ENCODE results near the gene DGLUCY.
"Not testable (repeated sequence)": the region's sequence is repeated elsewhere in the genome, so short reads cannot be mapped to it uniquely, and the experiment has no call there.

Gene DGLUCY

DNA sequence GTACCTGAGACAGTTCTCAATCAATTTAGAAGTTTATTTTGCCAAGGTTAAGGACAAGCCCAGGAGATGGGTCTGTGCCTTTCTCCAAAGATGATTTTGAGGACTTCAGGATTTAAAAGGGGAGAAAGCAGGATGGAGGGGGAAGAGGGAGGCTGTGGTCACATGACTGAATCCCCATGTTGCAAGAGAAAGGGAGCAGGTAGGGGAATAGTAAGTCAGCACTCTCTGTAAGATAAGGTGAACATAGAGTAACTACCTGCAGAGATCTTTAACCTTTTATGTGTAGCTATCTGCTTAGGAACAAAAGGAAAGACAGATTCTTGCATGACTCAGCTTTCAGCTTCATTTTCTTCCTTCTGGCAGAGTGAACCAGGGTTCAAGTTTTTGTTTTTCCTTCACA is 25.9 kb downstream of the DGLUCY start:
- DNase-seq: no peak

- DNase-seq: no peak
Observed at GRCh38 chr14:91140672-91141071, 26.8 kb downstream of the DGLUCY start.

DNA sequence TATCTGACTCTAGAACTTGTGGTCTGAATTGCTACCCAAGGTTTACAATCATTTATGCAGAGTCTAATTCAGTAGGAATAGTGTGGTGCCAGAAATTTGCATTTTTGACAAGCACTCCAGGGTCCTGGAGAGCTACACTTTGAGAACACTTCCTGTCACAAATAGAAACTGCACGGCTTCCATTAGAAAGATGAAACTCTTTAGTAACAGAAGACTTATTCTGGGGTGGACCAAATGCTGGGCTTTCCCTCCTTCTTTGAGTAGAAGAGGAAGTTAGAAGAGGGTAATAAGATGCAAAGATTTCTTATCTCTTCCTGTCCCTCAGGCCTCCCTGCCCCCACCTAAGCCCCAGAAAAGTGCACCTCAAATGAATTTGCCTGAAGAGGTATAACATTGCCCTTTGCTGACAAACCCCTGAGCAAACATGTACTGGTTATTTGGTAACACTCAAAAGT is 28.4 kb downstream of the DGLUCY start:
- DNase-seq: no peak

- DNase-seq: no peak
Observed at GRCh38 chr14:91143862-91144261, 30.0 kb downstream of the DGLUCY start.

- DNase-seq: no peak
Observed at GRCh38 chr14:91144425-91145145, 30.7 kb downstream of the DGLUCY start.

GRCh38 chr14:91145391-91146160 is 31.7 kb downstream of the DGLUCY start:
- no peak for DNase-seq

- DNase-seq: no peak
Observed at GRCh38 chr14:91146661-91147060, 32.8 kb downstream of the DGLUCY start.

DNA sequence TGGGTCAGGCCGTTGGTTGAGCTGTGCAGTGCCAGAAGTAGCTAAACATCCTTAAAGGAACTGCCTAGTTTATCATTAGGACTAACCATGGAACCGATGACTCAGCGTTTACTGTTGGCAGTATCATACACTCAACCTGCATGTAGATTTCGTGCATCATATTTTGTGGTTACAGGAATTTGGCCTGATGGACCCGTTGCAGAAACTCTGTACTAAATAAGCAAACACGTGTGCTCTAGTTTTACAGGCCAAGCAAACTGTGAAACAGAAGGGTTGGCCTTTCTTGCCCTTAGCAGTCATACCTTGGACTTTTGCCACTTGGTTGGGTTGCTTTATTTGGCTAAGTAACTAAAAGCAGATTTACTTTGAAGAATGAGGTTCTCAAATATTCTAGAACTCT is 35.6 kb downstream of the DGLUCY start:
- no peak for DNase-seq

DNA sequence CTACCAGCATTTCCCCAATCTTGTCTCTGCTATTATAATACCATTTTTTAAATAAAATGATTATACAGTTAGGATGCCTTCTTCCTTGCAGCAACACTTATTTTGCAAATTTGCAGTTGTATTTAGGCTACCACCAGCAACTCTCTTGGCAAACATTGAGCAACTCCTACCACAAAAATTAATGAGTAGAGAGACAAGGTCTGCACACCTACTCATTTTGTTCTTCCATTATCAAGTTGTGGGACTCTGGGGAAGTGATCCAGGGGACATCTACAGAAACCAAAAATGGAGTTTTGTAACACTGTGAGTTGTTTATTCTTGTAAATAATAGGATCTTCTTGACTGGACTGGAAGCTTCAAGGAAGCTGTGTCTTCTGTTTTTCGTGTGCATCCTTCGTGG is 38.6 kb downstream of the DGLUCY start:
- no peak for DNase-seq

- no peak for DNase-seq
Observed at GRCh38 chr14:91153360-91153759, 39.5 kb downstream of the DGLUCY start.

DNA sequence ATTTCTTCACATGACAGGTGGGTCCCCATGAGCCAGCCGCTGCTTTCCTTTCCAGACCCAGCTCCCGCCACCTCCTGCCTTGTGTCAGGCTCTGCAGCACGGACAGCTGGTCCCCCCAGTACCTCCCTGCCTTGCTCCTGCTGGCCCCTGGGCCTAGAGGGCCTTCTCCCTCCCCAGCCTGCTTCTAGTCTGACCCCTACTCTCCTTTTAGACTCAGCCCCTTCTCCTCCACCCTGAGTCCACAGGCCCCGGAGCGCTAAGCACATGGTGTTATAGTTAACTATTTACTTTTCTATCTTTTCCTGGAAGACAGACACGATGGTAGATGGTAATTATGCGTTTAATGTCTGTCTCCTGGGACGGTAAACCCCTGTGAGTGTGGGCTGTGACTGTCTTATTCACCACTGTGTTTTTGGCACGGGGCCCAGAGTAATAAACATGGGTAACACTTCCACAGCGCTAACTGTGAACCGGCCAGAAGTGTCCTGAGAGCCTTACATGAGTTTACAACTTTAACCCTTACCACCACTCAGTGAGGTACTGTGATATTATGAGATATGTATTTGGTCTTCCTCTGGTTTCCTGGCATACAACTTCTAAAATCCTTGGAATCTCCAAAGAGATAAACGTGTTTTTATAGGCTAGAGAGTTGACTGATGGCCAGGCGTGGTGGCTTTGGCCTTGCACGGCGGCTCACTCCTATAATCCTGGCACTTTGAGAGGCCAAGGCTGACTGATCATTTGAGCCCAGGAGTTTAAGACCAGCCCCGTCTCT is 41.2 kb downstream of the DGLUCY start:
- DNase-seq: peak; percentile 33

- no peak for DNase-seq
Observed at GRCh38 chr14:91155626-91156089, 41.8 kb downstream of the DGLUCY start.

DNA sequence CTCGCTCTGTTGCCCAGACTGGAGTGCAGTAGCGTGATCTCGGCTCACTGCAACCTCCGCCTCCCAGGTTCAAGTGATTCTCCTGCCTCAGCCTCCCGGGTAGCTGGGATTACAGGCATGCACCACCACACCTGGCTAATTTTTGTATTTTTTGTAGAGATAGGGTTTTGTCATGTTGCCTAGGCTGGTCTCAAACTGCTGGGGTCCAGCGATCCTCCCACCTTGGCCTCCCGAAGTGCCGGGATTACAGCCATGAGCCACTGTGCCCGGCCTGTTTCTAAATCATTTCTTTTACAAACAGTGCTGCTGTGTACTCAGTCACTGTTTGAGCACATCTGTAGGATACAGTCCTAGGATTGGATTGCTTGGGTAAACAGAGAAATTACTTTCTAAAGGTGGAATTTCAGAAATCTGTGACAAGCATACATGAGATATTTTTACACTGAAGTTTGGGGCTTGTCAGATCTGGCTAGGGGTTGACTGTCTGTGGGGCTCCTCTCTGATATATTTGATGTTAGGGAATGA is 42.3 kb downstream of the DGLUCY start:
- not testable (repeated sequence) for DNase-seq

DNA sequence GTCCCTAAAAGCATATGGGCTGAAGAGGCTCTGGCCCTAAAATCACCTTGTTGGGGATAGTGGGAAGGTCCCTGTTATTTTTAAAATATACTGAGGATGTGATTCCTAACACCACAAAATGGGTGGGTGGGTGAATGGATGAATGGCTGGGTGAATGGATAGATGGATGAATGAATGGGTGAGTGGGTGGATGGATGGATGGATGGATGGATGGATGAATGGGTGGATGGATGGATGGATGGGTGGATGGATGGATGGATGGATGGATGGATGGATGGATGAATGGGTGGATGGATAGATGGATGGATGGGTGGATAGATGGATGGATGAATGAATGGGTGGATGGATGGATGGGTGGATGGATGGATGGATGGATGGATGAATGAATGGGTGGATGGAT is 43.0 kb downstream of the DGLUCY start:
- not testable (repeated sequence) for DNase-seq

DNA sequence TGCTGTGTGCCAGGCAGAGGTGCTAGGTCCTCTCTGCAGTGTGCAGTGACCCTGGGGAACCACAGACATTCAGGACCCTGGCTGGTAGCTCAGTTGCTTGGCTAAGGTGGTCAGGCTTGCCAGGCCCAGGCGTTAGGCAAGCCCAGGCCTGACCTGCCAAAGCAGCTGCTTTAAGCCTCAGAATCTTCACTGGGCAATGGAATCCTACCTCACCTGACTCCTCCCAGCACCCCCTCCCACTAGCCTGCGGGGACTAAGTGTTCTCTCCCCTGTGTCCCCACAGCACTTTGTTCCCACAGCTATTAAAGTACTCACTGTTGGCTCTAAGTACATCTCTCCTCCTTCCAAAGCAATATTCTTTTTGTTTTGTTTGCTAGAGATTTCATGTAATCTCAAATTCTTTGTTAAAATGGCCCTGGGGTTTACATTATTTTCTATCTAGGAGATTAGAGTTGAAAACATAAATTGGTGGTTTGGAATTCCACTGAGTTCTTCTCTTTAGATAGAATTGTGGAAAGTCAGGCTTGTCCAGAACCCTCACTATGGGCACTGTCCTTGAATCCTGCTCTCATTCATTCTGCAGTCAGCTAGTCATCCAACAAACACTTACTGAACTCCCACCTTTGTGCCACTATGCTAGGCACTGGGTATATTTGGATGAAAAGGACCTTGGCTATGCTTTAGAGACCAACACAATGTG is 44.4 kb downstream of the DGLUCY start:
- DNase-seq: no peak

DNA sequence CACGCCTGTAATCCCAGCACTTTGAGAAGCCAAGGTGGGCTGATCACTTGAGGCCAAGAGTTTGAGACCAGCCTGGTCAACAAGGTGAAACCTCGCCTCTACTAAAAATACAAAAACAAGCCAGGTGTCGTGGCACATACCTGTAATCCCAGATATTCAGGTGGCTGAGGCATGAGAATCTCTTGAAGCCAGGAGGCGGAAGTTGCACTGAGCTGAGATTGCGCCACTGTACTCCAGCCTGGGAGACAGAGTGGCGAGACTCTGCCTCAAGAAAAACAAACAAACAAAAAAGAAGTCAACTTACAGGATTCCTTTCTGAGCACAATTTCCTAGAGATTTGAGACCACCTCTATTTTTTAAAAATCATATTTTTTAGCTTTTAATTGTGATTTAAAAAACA is 45.3 kb downstream of the DGLUCY start:
- DNase-seq: no peak

DNA sequence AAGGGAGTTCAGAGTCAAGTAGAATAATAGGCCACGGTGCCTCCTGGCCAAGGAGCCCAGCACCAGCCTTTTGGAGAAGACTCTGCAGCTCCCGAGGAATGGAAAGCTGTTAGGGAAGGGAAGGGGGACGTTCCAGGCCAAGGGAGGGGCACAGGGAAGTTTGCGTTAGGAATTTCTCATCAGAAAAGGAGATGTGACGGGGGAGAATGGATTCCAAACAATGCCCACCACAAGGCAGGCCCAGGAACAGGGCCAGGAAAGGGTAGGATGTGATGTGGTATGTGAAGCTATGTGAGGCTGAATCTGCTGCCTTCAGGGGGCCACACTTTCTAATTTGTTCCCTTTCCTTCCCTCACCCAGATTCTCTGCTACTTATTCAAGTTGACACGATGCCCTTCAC is 46.0 kb downstream of the DGLUCY start:
- no peak for DNase-seq

- DNase-seq: no peak
Observed at GRCh38 chr14:91163316-91163715, 49.4 kb downstream of the DGLUCY start.

DNA sequence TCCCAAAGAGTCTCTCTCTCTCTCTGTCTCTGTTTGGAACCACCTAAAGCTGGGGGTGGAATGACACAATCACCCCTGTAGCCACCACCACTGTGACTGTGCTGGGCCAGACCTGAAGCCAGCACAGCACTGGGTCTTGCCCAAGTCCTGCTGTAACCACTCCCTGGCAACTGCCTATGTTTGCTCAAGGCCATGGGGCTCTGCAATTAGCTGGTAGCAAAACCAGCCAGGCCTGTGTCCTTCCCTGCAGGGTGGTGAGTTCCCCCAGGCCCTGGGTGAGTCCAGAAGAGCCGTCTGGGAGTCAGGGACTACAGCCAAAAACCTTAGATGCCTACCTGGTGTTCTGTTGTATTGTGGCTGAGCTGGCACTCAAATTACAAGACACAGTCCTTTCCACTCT is 50.8 kb downstream of the DGLUCY start:
- DNase-seq: no peak

GRCh38 chr14:91167380-91167770 is 53.5 kb downstream of the DGLUCY start:
- no peak for DNase-seq

GRCh38 chr14:91169951-91170350 is 56.1 kb downstream of the DGLUCY start:
- no peak for DNase-seq

DNA sequence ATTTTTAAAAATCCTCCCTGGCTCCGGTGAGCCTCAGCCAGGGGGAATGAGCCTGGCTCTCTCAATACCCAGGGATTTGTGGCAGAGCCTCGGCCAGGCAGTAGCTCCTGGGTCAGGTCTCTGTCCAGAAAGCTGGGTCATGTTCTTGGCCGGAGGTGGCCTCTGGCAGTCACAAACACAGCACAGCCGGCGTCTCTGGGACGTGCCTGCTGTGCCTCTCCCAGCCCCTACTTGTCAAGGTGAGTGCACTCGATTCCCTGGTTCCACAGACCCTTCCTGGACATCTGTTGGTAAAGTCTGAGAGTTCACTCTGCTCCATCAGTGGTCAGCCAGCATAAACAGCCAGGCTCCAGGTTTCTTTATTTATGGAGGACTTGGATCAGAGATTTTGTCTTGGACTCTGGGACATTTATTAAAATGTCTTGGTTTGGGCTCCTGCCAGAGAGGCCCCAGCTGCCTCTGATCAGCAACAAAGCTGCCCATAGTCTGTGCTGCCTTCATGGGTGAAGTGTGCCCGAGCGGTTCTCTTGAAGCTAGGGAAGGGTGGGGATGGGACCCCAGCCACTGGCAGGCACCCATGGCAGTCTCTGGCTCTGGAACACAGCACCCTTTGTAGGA is 56.7 kb downstream of the DGLUCY start:
- no peak for DNase-seq
